GM18498 (cell line): ENCODE results near the gene EFNA5.

Source experiments
- ATAC-seq: cut with Tn5 transposase; IDR thresholded peaks from one replicate; pipeline ENCODE4 v1.9.1; 2021; ENCODE audit warnings: mild to moderate bottlenecking, moderate library complexity; ENCODE audit not compliant: unreplicated experiment

Gene EFNA5

DNA sequence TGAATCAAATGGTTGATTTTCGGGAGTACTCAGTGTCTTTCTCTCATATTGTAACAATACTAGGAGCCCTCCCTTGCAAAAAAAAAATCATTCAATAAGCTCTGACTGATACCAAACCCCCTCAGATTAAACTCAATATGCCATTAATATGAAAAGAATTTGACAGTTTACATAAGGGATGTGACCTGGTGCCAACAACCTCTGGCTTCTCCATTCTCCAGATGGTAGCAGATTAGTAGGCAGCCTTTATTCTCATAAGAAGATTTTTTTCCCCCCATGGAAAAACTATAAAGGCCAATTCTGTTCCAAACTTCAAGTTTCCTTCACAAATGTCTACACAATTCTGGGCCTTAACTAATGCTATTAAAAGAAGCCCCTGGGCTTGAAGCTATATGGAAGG is 96.5 kb downstream of the EFNA5 start:
- ATAC-seq, result no peak

DNA sequence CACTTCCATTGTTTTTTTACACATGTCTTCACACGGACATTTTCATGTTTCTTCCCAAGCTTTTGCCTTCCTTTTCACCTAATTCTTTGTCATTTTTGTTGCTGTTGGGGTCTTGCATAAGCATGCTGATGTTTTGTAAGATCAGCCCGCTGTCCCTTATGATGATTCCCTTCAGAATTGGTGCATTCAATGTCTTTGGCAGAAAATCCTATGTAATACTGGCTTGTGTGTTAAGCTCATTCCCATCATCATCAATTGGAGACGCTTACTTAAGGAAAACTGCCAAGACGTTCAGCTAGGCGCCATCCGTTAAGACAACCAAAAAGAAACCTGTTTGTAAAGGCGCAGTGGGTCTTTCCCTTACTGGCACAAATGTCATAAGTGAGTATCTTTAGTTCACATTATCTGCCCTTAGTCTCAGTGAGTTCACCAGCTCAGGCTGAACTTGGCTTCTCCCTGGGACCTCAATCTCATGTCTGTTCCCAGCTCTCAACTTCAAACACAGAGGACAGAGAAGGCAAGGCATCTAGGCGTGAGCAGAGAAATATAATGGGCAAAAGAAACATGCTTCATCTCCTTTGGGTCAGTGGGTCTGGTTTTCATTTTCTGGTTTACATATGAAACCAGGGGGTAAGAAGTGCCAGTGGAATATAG is 97.9 kb downstream of the EFNA5 start:
- no peak for ATAC-seq

DNA sequence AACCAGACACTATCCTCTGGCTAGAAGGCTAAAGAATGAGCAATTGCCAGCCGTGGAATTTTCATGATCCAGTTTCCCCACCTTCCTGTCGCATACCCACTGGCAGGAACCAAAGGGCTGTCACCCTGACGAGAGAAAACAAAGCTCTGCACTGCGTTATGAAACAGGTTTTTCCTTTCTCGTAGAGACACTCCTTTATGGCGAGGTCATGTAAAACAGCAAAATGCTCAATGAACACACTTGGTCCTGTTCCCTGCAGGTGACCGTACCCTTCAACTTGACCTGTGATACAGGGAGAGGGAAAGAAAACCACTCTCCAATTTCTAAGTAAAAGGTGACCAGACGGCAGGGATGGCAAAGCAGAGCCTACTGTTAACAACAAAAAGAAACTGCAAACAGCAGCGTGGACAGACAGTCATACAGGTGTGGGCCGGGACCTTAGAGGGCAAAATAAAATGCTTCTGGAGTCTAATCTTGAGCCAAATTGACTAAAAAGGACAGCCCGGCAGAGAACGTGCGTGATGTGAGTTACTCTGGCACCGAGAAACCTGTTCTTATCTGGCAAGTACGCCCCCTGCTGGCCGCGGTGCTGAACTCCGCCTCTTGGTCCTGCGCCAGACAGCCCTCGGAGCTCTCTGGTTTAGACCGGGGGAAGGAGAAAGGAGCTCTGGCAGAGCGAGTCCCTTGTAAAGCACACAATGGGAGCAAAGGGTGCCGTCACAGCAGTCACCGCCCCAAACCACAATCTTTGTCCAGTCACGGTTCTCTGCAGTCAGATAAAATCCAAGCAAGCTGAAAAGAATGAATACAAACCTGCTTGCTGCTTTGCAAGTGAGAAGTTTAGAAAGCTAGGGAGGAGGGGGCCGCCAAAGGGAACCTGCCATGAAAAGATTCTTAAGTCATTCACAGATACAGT is 98.9 kb downstream of the EFNA5 start:
- peak; percentile 64 for ATAC-seq

DNA sequence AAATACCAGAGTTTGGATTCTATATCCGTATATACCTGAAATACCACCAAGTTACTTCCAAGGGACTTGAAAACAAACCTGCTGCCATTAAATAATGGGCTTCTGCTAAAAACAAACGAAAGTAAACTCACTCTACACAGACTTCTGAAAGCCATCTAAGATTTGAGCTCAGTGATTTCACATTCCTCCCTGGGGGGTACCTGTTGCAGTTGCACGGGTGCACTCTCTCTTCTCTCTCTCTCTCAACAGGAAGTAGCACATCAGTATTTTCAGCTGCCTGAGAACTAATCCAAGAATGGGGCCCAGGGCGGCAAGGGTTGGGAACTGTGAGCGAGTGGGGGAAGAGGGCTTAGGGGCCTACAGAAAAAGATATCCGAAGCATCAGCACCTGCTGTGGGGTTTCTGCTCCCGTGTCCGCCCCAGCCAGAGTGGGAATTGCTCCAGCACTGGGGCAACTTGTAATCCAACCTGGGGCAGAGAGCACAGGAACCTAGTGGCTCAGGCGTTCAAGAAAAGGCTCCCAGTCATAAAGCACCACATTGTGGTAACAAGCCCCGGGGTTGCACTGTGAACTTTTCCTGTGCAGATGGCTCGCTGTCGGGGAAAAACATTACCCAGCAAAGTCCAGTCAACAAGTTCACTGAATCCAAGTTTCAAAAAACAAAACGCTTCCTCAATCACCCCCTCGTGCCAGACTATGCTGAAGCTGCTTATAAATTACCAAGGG is 99.8 kb downstream of the EFNA5 start:
- ATAC-seq, result peak; percentile 84

DNA sequence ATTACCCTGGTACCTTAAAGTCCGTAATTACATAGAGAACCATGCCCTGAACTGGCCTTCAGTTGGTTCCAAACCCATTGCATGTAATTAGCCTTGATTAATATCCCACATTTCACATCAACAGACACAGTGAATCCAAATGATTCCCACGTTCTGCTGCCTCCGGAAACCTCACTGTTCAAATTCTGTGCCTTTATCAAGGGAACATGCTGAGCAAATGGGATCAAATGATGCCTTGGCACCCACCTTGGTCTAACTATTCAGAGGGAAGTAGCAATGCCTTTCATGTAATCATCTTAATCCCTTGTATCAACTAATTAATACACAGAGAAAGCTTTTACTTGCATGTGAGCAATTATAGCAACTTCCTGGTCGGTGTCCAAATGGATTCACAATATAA is 100.6 kb downstream of the EFNA5 start:
- no peak for ATAC-seq

DNA sequence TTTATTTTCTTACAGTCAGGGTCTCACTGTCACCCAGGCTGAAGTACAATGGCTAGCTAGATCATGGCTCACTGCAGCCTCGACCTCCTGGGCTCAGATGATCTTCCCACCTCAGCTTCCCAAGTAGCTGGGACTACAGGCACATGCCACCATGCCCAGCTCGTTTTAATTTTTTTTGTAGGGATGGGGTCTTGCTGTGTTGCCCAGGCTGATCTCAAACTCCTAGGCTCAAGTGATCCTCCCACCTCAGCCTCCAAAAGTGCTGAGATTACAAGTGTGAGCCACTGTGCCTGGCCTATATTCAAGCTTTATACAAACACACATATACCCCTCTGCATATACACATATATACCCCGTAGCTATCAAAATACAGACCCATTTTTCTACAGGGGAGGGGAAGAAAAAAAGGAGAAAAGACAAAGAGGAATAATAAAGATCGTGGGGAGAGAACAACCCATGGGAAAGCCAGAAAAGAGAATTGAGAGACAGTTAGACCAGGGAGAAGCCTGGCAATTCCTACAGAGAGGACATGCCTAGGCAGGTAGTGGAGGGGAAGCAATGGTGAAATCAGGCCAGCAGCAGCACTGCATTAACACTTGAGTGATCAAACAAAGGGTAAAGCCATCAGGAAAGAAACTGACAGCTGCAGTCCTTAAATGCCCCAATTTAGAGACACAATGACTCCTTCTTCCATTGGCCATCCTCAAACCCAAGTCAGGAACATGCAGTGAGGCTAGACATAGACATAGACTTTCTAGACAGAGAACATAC is 102.7 kb downstream of the EFNA5 start:
- ATAC-seq, result no peak

DNA sequence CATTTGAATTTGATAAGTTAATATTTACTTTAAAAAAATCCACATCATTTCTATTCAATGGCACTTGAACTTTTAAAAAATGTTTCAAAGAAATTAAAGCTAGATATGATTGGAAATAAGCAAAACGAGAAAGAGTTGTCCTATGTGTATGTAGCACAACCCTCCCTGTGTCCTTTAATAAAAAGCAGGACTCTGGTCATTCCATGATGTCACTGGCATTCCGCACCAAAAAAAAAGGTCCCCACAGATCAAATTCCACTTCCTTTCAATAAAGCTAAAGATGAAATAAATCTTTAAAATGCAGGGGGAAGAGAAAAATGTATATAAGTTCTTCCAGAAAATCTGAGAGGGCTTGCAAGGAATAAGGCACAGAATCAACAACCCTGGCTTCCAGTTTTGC is 103.8 kb downstream of the EFNA5 start:
- no peak for ATAC-seq

DNA sequence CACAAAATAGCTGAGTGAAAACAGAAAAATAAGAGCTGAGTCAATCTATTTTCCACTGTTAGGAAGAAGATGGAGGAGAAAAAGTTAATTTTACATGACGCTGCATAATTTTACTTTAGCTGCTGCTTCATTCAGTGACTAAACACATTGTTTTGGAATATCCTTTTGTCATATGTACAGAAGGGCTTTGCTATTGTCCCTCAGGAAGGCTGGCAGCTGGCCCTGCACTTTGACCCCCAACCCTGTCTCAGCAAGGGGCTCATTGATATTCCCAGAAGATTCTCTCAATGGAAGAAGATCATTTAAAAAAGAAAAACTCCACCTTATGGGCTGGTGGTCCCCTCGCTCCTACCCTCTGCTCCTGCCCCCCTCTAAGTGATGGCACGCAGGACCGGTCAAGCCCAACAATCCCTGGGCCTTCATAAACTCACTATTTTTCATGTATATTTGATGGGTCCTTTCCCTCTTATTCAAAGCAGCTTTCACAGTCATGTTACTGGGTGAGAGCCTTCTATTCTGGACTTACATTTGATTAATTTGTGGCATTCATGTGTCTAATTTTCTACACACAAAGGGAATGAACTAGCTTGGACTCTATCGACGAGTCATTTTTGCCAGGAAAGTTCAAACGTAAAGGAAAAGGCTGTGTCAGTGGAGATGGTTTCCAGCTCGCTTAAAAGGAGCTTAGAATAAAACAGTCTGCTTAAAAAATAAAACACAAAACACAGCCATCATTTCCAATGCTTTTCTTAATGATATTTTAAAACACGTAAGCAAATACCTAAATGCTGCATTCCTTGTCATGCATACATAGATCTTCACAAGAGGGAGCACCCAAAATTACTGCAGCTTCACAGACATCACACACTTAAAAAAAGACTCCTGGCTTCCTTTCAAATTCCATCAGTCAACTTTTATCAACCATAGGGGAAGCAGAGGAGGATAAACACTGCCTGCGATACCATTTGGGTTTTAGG is 104.7 kb downstream of the EFNA5 start:
- no peak for ATAC-seq

DNA sequence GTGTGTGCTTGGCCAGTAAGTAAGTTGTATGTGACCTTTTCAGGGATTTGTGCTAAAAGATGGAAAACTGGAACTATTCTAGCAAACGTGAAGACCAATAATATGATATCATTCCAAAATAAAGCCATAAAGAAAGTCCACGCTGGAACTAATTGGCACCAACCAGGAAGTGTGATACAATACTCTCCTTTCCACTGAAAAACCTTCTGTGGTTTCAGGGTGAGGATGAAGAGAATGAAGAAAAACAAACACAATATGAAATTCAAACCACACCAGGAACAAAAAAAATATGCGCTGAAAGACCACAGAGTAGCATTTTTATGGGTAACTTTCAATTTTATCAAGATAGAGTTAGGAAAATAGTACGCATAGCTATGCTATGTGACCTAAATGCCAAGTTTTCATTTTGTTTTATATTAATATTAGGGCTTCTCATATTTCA is 105.8 kb downstream of the EFNA5 start:
- ATAC-seq, result no peak

DNA sequence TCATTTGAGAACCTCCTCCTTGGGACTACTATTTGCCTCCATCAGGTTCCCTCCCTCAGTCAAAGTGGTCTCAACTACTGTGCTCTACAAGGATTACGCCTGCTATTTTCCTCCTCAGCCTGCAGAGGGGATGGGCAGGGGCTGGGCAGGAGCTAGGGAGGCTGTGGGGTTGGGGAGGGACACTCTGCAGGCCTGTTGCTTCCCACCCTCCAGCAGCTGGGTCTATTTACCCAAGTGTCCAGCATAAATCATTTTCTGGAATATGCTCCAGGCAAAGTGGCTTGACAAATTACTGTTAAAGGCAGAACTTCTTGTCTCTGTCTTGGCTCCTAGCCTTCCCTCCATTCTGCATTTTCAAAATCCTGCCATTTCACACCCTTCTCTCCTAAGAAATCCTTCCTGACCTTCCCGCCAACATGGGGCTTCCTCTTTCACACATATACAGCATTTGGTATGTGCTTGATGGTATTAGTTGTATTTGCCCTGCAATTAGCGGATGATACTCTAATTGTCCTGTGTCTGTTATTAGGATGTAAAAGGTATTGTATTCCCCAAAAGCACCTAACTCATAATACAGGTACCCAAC is 106.7 kb downstream of the EFNA5 start:
- no peak for ATAC-seq

DNA sequence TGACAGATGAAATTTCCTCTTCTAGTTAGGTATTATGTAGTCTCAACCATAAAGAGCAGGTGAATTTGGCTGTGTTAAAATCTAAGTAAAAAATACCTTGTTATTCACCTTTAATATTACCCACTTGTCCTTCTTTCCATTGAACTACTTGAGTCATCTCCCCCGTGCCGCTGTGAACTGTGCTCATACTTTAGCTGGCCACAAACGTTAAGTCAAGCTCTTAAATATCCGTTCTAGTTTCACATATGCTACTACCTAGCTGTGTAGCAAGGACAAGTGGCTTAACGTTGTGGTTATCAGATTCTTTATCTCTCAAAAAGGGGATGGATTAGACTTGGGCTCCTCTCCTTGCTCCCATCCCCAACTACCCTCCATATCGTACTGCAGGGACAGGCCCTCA is 110.4 kb downstream of the EFNA5 start:
- ATAC-seq, result no peak

DNA sequence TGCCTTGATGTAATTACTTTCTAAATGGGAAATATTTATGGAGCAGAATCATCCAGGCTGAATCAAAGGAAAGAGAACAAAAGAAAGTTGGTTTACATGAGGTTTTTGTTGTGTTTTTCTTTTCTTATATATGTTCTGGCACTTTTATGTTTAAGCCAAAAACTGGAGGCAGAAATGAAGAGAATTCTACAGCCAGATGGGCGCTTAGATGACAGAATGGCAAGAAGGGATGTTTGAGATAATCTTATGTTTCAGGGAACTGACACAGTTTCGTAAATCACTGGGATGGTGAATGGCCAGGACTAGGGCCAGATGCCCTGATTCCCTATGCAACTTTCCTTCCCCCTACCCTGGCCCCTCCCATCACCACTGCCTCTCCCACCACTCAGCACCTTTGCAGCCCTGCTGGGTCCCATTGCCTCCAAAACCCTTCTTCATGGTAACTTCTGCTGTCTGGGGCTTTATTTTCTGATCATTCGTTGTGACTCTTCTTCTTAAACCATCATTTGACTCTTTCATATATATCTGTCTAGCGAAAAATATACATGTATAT is 111.8 kb downstream of the EFNA5 start:
- ATAC-seq, result no peak

DNA sequence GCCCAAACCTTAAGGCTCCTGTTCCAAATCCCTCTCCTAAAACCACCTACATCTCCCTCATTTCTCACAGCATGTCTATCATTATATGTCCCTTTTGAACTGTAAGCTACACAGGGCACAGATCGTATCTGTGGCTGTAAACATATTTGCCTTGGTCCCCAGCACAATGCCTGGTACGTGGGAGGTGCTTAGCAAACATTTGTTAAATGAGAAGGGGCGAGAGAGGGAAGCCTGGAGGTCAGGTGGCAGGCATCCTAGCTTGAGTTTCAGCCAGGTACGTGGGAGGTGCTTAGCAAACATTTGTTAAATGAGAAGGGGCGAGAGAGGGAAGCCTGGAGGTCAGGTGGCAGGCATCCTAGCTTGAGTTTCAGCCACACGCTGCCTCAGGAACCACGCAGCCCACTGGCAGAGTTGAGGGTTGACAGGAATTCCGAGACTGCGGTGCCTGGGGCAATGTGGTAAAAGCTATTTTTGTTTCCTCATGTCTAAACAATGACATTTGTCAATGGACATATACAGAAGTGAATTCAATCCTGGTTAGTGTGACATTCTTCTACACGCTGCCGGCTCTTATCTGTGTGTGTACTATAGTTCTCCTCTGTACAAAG is 113.6 kb downstream of the EFNA5 start:
- ATAC-seq, result no peak

DNA sequence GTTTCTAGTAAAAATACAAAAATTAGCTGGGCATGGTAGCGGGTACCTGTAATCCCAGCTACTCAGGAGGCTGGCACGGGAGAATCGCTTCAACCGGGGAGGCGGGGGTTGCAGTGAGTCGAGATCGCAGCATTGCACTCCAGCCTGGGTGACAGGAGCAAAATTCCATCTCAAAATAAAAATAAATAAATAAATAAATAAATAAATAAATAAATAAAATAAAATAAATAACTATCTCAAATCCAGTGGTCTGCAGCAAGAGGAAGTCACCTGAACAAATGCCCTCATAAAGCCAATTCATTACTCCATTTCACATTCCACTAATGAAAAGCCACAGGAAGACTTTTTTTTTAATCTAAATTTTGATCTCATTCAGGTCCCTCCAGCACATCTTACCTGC is 114.2 kb downstream of the EFNA5 start:
- no peak for ATAC-seq

DNA sequence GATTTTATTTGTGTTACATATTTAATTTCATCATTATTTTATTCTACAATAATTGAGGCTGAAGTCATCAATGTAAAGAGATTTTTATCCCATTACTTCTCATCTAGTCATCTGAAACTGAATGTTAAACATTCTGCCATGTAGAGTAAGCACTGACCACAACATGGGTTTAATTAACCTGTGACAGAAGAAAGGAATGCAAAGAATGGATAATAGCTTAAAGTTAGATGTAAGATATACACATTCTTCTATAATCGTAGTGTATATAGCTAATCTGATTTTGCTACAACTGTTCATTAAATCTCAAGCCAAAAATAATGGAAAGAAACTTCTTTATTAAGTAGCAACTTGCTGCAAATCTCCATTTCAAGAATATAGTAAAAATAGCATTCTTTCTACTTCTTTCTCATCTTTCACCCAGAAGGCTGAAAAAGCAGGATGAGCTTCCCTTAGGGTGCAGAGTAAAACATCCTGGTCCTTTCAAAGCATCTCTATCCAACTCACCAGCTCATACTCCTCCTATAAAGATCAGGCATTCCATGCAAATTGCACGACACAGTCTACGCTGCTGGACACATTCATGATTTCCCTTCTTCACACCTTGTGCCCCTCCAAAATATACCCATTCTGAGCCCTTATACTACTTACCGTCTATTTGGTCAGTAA is 115.2 kb downstream of the EFNA5 start:
- ATAC-seq, result no peak

DNA sequence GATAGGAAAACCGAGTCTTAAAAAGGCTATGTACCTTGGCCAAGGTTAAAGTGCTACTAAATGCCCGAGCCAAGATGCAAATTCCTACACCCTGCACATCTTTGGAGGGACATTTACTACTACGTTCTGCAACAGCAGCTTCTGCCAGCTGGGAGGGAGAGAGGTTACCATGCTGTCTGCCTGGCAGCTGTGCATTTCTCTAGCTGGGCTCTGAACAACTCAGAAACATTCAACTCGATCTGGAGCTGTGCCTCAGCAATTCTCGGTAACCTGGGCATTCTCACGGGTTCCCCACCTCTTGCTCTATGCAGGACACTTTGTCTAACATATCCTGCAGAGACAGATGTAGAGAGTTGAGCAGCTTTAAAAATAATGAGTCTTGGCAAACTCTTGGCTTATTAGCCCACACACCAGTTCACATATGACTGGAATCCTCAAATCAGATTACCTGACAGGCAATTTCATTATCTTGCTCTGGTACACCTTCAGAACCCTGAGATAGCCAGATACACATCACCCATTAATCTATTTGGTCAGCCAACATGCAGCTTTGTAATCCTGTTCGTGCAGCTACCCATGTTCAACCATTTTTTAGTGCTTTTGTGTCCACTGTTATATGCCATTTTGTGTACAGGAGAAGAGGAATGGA is 115.8 kb downstream of the EFNA5 start:
- no peak for ATAC-seq

DNA sequence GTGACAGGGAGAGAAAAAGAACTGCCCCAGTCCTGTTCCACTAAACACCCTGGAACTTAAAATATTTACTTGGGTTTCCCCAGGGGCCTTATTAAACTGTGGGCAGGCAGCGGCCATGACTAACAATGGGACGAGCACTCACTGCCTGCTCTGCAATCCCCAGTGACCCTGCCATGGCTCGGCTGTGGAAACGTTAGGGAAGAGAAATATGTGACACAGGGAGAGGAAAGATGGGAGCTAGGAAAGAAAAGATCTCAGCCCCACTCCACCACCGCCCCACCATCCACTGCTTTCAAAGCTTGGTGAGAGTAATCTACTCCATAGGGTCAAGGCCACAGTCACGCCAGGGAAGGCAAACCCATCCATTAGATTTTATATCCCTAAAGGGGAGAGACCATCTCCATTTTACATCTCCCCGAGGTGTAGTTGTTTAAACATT is 117.6 kb downstream of the EFNA5 start:
- no peak for ATAC-seq

DNA sequence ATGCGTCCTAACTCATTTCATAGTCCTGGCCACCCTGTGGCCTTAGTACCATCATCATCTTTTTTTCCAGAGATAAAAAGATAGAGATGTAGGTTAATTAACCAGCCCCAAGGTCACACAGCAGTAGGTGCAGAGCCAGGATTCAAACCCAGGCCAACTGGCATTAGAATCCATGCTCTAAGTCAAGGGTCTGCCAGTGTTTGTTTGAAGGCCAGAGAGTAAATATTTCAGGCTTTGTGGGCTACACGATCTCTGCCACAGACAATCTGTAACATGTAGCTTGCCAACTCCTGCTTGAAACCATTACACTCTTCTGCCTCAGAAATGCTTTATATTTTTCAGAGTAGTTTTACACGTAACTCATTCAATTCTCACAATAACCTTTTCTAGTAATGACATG is 119.6 kb downstream of the EFNA5 start:
- ATAC-seq, result no peak
